ENCODE measurements around the gene HCRTR1.

The HCRTR1 gene

DNA sequence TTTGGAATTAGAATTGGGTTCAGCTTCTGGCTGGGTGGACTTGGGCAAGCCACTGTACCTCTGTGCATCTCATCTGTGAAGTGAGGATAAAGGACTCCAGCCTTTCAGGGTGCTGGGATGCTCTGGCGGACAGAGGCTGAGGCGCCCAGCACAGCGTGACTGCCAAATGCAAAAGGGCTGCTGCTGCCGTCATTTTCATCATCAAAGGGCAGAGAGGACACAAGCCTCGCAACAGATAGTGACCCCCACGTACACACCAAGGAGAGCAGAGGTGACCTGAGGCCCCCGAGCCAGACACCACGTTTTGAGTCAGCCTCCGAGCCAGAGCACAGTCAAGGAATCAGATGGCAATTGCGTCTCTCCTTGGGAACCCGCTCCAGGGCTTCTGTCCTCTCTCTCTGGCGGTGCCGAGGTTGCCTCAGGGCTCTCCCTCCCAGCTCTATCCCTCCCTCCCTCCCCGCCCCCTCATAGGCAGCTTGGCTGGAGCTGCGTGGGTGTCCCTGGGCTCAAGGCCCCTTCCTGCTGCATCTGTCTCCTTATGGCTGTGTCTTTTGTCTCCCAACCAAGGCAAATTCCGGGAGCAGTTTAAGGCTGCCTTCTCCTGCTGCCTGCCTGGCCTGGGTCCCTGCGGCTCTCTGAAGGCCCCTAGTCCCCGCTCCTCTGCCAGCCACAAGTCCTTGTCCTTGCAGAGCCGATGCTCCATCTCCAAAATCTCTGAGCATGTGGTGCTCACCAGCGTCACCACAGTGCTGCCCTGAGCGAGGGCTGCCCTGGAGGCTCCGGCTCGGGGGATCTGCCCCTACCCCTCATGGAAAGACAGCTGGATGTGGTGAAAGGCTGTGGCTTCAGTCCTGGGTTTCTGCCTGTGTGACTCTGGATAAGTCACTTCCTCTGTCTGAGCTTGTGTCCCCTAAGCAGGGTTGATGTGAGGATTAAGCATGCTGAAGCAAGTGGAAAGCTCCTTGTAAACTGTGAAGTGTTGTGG is 9.0 kb downstream of the HCRTR1 start:
- no peak for DNase-seq (ENCODE audit: low read depth in 2 of 2)

GRCh38 chr1:31627301-31627929 is 9.9 kb downstream of the HCRTR1 start:
- DNase-seq (ENCODE audit: low read depth in 2 of 2) = no peak

DNA sequence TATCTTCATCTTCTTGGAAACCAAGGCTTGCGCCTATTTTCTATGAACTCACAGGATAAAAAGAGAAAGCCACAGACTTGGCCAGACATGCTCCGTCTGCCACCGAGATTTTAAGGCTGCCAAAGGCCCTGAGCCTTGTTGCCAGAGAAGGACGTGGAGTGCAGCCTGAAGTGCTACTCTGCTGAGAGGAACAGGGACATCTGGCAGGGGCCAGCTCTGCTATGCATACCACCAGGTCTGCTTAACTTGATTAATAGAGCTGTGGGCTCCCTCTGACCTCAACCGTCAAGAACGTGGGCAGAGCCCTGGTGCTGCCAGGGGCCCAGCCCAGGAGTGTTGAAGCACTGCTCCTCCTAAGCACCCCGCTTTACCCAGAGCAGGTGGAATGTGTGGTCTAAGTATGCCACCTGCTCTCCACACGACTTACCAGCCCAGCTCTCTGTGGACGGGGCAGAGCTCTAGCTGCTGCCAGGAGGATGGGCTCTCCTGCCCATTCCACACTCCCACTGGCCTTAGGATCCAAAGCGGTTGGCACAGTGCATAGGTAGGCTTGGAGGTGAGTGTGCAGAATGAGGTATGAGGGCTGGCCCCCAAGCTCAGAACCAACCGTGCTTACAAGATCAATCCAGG is 10.6 kb downstream of the HCRTR1 start:
- no peak for DNase-seq (ENCODE audit: low read depth in 2 of 2)

GRCh38 chr1:31628931-31629556 is 11.6 kb downstream of the HCRTR1 start:
- DNase-seq (ENCODE audit: low read depth in 2 of 2) = no peak

DNA sequence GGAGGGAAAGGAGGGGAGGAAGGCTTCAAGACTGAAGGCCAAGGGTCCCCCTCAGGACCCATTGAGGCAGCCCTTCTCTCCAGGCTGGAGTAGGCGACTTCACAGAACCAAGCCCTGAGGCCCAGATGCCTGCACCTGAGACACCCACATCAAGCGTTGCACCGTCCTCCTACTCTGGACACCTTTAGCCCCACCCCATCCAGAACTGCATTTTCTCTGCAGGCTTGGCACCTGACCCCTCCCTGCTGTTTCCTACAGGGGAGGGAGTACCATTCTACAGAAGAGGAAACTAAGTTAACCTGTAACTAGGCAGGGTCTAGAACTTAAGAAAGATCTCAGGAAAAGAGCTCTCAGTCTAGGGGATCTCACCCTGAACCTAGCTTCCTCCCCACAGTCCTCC is 15.2 kb downstream of the HCRTR1 start:
- no peak for DNase-seq (ENCODE audit: low read depth in 2 of 2)

GRCh38 chr1:31633117-31633516 is 15.6 kb downstream of the HCRTR1 start:
- no peak for DNase-seq (ENCODE audit: low read depth in 2 of 2)

- DNase-seq (ENCODE audit: low read depth in 2 of 2) = no peak
Observed at GRCh38 chr1:31637915-31638673, 20.6 kb downstream of the HCRTR1 start.

DNA sequence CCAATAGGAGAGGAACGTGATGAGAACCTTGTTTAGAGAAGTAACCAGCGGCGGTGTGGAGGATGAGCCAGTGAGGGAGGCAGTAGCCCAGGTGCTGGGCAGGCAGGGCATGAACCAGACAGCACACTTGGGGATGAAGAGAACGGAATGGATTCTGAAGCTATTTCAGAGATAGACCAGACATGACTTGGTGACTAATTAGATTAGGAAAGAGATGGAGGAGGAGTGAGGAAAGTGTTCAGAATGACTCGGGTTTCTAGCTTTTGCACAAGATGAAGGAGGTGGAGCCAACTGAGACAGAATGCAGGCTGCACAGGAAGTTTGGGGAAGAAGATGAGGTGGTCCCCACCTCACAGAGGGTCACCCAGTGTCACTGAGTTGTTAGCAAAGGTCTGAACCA is 22.1 kb downstream of the HCRTR1 start:
- no peak for DNase-seq (ENCODE audit: low read depth in 2 of 2)

- no peak for DNase-seq (ENCODE audit: low read depth in 2 of 2)
Observed at GRCh38 chr1:31640179-31640578, 22.7 kb downstream of the HCRTR1 start.

DNA sequence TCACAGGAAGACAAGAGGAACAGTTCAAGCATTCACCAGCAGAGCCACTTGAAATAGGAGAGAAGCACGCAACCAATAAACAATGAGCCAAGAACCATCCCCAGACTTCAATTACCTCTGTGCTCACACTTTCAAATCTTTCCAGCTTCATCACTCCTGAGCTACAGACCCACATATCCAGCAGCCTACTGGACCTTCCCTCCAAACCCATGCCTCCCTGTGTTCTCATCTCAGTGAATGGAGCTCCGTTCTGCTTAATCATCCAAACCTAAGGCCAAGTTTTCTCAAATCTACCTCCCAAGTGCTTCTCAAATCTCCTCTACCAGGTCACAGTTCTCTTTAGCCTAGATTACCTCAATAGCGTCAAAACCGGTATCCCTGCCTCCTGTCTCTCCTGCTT is 23.5 kb downstream of the HCRTR1 start:
- no peak for DNase-seq (ENCODE audit: low read depth in 2 of 2)

DNA sequence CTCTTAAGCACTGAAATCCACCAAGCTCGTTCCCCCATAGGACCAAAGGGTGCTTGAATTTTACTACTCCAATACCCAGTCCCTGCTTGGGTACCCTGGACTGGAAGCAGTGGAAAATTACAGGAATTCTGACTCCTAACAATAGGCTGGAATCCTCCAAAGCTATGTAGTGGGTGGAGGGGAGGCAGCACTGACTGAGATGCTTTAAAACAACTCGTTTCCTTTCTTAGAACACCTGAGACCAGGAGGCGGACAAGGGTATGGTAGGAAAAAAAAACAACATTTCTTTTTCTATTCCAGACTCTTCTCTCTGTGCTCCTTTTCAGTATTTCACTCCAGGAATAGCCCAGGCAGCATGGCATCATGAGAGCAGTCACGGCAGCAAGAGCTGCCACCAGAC is 24.9 kb downstream of the HCRTR1 start:
- DNase-seq (ENCODE audit: low read depth in 2 of 2) = no peak

- no peak for DNase-seq (ENCODE audit: low read depth in 2 of 2)
Observed at GRCh38 chr1:31642897-31643296, 25.4 kb downstream of the HCRTR1 start.

GRCh38 chr1:31643976-31644559 is 26.6 kb downstream of the HCRTR1 start:
- DNase-seq (ENCODE audit: low read depth in 2 of 2) = no peak

DNA sequence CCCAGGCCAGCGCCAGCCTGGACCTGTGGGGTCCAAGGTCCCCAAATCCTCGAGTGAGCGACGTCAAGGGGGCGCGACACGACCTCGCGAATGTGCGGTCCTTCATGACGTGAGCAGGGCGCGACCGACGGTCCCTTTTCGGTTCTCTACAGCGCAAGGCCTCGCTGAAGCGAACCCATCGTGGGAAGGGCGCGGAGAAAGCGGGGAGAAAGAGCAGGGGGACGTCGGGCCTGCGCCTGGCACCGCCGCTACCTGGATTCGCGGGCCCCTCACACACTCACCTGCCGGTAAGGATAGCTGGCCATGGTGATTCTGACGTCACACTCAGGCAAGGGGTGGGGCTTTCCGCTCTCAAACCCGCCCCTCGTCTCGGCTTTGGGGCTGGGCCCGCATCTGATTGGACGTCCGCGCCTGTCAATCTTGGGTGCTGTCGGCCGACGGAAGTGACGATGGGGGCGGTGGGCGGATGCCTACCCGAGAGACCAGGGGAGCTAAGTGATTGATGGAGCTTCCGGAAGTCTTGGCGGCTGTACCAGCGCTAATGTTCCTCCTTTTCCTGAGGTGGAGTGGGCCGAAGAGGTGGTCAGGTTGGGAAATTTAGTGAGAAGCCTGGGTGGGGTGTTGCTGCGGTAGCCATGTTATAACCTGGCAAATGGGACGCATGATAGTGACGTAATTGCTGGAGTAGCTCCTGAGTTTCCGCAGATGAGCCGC is 27.2 kb downstream of the HCRTR1 start, which contains the start of gene PEF1:
Gene PEF1, minus strand, starts transcription at position 317 of the 714 bp plus-strand sequence. Its CDS starts 12 bp downstream, at position 305.
- DNase-seq (ENCODE audit: low read depth in 2 of 2) = peak; percentile 98 to 99

GRCh38 chr1:31645274-31645568 is 27.7 kb downstream of the HCRTR1 start:
- DNase-seq (ENCODE audit: low read depth in 2 of 2) = no peak

- DNase-seq (ENCODE audit: low read depth in 2 of 2) = no peak
Observed at GRCh38 chr1:31646259-31646960, 28.9 kb downstream of the HCRTR1 start.

GRCh38 chr1:31647106-31647505 is 29.6 kb downstream of the HCRTR1 start:
- DNase-seq (ENCODE audit: low read depth in 2 of 2) = no peak

- no peak for DNase-seq (ENCODE audit: low read depth in 2 of 2)
Observed at GRCh38 chr1:31648190-31648589, 30.7 kb downstream of the HCRTR1 start.

DNA sequence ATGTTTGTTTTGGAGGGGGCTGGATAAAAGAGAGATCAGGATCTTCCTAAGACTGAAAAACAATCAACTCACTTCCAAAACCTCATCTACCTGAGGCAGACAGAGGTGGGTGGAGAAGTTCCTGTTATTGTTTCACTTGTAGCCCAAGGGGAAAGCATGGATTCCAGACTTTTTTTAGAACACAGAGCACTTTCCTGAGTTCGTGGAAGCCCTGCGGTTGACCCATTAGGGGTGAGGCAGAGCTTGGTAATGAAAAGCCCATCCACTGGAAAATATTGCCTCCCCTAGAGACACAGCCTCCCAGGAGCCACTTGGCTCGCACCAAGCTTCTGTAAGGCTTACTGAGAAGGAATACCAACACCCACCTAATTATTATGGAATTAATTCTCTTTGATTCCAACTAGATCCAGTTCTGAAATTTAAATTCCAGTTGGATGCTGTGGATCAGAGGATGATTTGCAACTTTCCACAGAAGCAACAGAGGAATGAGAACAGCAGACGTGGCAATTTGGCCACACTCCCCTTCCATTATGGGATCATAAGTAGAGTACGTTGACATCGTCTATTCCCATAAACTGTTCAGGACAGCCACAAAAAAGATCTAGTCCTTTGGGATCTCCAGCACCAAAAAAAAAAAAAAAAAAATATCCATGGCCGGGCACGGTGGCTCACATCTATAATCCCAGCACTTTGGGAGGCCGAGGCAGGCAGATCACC is 31.3 kb downstream of the HCRTR1 start:
- DNase-seq (ENCODE audit: low read depth in 2 of 2) = no peak
